GM13977 (cell line): ENCODE measurements around the gene PGR.

Experiments
- DNase-seq: peaks from one replicate; pipeline ENCODE4 v3.0.0; 2012; ENCODE audit warnings: low spot score
- CTCF ChIP-seq: IDR thresholded peaks from 2 replicates; pipeline ENCODE4 v1.5.1; 2012; ENCODE audit warnings: mild to moderate bottlenecking, control low read depth; ENCODE audit not compliant: insufficient read depth; ENCODE audit errors: extremely low read depth, missing control alignments
- in situ Hi-C: fragments of 300-500 bp; cut with MboI; formaldehyde crosslinking; loops from one replicate; pipeline ENCODE4 v1.12.0; 2022; ENCODE audit warnings: low sequenced_read_pairs, low pct_unique_long_range_greater_than_20kb, mixed read lengths, inconsistent platforms; ENCODE audit not compliant: unreplicated experiment

Gene PGR

GRCh38 chr11:101113540-101113939 lies 16.1 kb downstream of the PGR start:
- in situ Hi-C loops = no loop called here
- DNase-seq = no peak
- no peak for TF ChIP-seq CTCF

DNA sequence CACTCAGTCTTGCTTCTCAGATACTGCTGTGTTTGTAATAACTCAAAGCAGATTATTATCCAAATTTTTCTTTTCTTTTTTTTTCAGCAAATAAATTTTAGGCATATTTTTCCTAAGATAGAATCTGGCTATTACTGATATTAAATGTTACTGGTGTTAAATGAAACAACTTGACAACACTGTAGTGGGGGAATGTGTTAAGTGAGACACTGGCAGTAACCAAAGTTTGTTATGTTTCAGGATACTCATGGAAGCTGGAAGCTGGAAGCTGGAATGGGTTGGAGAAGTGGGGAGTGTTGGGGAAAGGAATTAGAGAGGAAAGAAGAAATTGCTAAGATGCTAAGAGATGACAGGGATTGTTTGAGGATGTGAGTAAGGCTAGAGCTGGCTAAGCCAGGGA lies 24.9 kb downstream of the PGR start:
- in situ Hi-C loops = no loop called here
- TF ChIP-seq CTCF = no peak
- DNase-seq = no peak

- in situ Hi-C loops = no loop called here
- TF ChIP-seq CTCF = no peak
- no peak for DNase-seq
These were observed 26.2 kb downstream of the PGR start for GRCh38 chr11:101103433-101103832.

DNA sequence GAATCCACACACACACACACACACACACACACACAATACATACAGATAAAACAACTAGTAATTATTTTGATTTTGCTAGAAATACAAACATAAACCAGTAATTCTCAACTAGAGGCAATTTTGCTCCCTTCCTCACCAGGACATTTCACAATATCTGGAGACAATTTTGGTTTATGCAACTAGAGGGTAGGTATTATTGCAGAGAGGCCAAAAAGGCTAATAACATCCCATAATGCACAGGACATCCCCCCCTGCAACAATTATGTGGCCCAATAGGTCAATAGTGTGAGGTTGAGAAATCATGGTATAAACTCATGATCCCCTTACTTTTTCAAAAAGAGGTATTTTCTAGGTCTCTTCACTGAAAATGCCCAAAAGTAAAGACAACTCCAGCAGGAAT lies 29.0 kb downstream of the PGR start:
- in situ Hi-C loops = no loop called here
- DNase-seq = no peak
- TF ChIP-seq CTCF = no peak

DNA sequence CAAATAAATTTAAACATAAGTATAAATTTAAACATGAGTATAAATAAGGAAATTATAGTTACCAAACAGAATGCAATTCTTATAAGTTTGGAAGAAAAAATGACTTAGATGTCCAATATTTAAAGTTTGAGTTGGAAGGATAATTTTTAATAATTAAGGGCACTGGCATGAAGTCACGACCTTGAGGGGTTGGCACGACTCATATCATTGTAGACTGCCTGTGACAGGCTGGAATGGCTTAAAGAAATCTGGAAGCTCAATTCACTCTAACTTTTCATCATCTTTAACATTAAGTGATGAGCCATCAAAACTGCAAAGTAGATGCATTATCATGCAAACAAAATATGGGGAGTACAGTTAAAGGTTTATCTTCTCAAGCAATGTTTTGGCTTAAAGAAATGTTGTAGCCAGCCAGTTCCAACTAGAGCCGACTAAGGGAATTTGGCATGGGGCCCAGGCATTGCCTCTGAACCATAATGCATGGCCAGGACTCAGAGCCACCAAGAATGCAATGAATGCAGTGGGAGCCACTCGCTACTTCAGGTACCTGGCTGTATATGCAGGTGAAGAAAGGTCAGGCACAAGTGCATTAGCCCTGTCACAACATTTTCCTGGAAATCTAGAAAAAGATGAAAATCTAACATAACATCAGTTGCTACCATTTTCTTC lies 33.4 kb downstream of the PGR start:
- in situ Hi-C loops = no loop called here
- no peak for DNase-seq

GRCh38 chr11:101091781-101092180 lies 37.8 kb downstream of the PGR start:
- TF ChIP-seq CTCF = no peak
- in situ Hi-C loops = no loop called here
- peak; percentile 3 for DNase-seq

More for the DNA sequence above, 33.4 kb downstream of the PGR start:
- no peak for TF ChIP-seq CTCF

DNA sequence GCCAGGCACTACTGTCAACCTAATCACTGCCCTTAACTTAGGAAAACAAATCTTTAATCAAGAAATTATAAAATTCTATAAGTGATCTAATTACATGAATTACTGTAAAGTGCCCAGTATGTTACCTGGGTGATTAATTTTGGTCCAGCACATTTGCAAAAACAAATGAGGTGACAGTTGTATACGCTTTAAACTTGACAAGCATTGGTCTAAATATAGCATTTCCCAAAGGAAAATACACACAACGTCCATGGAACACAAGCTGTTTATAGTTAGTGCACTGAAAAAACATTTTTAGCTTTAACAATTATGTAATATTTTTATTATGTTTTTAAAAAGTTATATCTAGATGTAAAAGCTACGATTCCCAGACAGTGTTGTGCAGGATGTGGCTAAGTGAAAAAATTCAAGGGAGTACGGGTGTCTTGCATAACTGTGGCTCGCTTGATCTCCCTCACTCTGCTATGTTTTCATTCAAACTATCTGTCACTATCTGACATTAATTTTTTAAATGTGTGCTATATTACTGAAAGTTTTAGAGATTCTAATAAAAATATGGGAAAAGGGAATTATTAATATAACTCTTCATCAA lies 38.8 kb downstream of the PGR start:
- TF ChIP-seq CTCF = no peak
- no peak for DNase-seq
- in situ Hi-C loops = no loop called here
